ENCODE data around the gene SAMM50. TPM values are rescaled to one million over a fixed set of nuclear protein-coding genes. Genes with fewer than 3 reads are reported as not detected.

SAMM50 gene
- polyA plus RNA-seq, 3 donors: 17.0 to 70.0 (median 62.5) TPM

DNA sequence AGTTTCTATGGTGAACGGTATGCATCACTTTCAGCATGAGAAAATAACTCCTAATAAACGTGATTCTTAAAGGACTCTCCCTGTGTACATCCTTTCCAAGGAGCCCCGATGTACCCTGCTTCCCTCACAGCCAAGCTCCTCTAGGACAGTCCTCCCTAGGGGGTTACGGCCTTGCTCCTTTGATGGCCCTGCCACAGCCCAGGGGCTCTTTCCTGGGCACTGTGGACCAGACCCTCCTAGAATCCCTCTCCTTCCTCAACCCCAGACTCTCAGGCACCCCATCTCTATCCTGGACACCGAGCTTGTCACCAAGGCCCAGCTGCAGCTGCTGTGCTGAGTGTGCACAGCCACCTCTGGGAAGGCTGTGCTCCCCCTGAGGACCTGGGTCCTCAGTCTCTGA, 3.9 kb upstream of the SAMM50 start:
- Histone ChIP-seq H2AFZ (ENCODE audit: insufficient read depth, low read depth, low read length, poor library complexity, severe bottlenecking) (no peak overlapping the region), H3K79me2 (ENCODE audit: insufficient read depth, low read length) (peaks cover 7% of the 10 kb centered on the region), H3K4me2 (replicated peaks; ENCODE audit: extremely low read depth, low read length, poor library complexity, severe bottlenecking) (no peak overlapping the region), H3K9ac (ENCODE audit: insufficient read depth, low read length, poor library complexity, severe bottlenecking) (no peak overlapping the region), H3K36me3 (replicated peaks in 1 of 2; ENCODE audit: control insufficient read depth in 1 of 2, insufficient read depth in 2 of 2, low read length in 2 of 2) (no peaks in the 10 kb centered on the region), H3K4me3 (replicated peaks in 1 of 3; ENCODE audit: low read depth in 2 of 3, low read length in 3 of 3) (no peak overlapping the region), H3K27ac (ENCODE audit: low read depth in 1 of 2, low read length in 2 of 2) (no peak overlapping the region), H3K9me3 (replicated peaks in 1 of 2; ENCODE audit: control insufficient read depth in 1 of 2, insufficient read depth in 1 of 2, low read length in 2 of 2) (no peaks in the 10 kb centered on the region), H4K20me1 (ENCODE audit: insufficient read depth, low read length) (peaks cover under 1% of the 10 kb centered on the region), H3K27me3 (ENCODE audit: control insufficient read depth in 2 of 2, insufficient read depth in 2 of 2, low read length in 2 of 2) (no peaks in the 10 kb centered on the region), H3K4me1 (ENCODE audit: control insufficient read depth in 1 of 2, insufficient read depth in 2 of 2, low read length in 2 of 2) (peaks cover 17 to 23% of the 10 kb centered on the region in 2 donors)
- Mint-ChIP-seq H3K36me3 (no peaks in the 10 kb centered on the region), H3K4me3 (no peak overlapping the region), H3K4me1 (peaks cover 19% of the 10 kb centered on the region), H3K27me3 (ENCODE audit: low read depth in 3 of 3) (peaks cover 2 to 10% (median 6%) of the 10 kb centered on the region in 3 donors), H3K9me3 (no peaks in the 10 kb centered on the region), H3K27ac (no peak overlapping the region)
- DNase-seq: no peak
- WGBS (ENCODE audit: insufficient coverage): 92% methylated on average over 4 of the region's 5 CpGs
- intact Hi-C loops (cut with micrococcal nuclease): no loop called here
- TF ChIP-seq CTCF (IDR thresholded peaks at IDR 0.05): no peak

GRCh38 chr22:43951966-43952365, 3.3 kb upstream of the SAMM50 start:
- Histone ChIP-seq H3K9me3 (replicated peaks in 1 of 2; ENCODE audit: control insufficient read depth in 1 of 2, insufficient read depth in 1 of 2, low read length in 2 of 2) (no peaks in the 10 kb centered on the region), H3K36me3 (replicated peaks in 1 of 2; ENCODE audit: control insufficient read depth in 1 of 2, insufficient read depth in 2 of 2, low read length in 2 of 2) (no peaks in the 10 kb centered on the region), H3K27me3 (ENCODE audit: control insufficient read depth in 2 of 2, insufficient read depth in 2 of 2, low read length in 2 of 2) (no peaks in the 10 kb centered on the region), H4K20me1 (ENCODE audit: insufficient read depth, low read length) (peaks cover 6% of the 10 kb centered on the region), H3K4me3 (replicated peaks in 1 of 3; ENCODE audit: low read depth in 2 of 3, low read length in 3 of 3) (no peak overlapping the region), H3K9ac (ENCODE audit: insufficient read depth, low read length, poor library complexity, severe bottlenecking) (no peak overlapping the region), H3K79me2 (ENCODE audit: insufficient read depth, low read length) (peaks cover 13% of the 10 kb centered on the region), H2AFZ (ENCODE audit: insufficient read depth, low read depth, low read length, poor library complexity, severe bottlenecking) (no peak overlapping the region), H3K27ac (ENCODE audit: low read depth in 1 of 2, low read length in 2 of 2) (no peak overlapping the region), H3K4me2 (replicated peaks; ENCODE audit: extremely low read depth, low read length, poor library complexity, severe bottlenecking) (no peak overlapping the region), H3K4me1 (ENCODE audit: control insufficient read depth in 1 of 2, insufficient read depth in 2 of 2, low read length in 2 of 2) (peaks cover 21 to 29% of the 10 kb centered on the region in 2 donors)
- WGBS (ENCODE audit: insufficient coverage): 75% methylated on average over 7 of the region's 7 CpGs
- intact Hi-C loops (cut with micrococcal nuclease): no loop called here
- Mint-ChIP-seq H3K9me3 (no peaks in the 10 kb centered on the region), H3K27me3 (ENCODE audit: low read depth in 3 of 3) (peaks cover 2 to 10% (median 6%) of the 10 kb centered on the region in 3 donors), H3K36me3 (no peaks in the 10 kb centered on the region), H3K4me3 (no peak overlapping the region), H3K27ac (peak overlapping the region in 1 of 7 donors; percentile 67), H3K4me1 (peaks cover 25% of the 10 kb centered on the region)
- no peak for TF ChIP-seq CTCF (IDR thresholded peaks at IDR 0.05)
- no peak for DNase-seq
